ENCODE measurements around the gene RAD51B. TPM values are rescaled to one million over a fixed set of nuclear protein-coding genes. Genes with fewer than 3 reads are reported as not detected.

RAD51B gene
- total and polyA plus RNA-seq, 2 of the 13 experiments (the other 11 are each of a cell fraction or from before 2014, with no cell fraction given): 7.0 to 9.5 TPM

DNA sequence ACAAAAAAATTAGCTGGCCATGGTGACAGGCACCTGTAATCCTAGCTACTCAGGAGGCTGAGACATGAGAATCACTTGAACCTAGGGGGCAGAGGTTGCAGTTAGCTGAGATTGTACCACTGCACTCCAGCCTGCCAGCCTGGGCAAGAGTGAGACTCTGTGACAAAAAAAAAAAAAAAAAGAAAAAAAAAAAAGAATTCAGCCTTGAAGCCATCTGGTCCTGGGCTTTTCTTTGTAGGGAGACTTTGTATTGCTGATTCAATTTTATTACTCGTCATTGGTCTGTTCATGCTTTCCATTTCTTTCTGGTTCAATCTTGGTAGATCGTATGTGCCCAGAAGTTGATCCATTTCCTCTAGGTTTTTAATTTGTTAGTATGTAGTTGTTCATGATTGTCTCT, 243.1 kb downstream of the RAD51B start:
- H3K4me3 ChIP-seq (replicated peaks in 1 of 3; ENCODE audit: insufficient read depth in 1 of 3, low read depth in 2 of 3, low read length in 3 of 3): no peak overlapping the region
- H3K9ac ChIP-seq (ENCODE audit: insufficient read depth, low read depth, low read length): no peak overlapping the region
- H4K20me1 ChIP-seq (ENCODE audit: insufficient read depth, low read length): no peaks in the 10 kb centered on the region
- no TSS peak for BruUV-seq (replicated peaks)
- intact Hi-C loops (cut with micrococcal nuclease; ENCODE audit: unreplicated experiment) (no loop called here), in situ Hi-C loops (cut with HindIII; ENCODE audit: extremely low pct_ligation_motif_present, low pct_unique_long_range_greater_than_20kb) (no loop called here)
- ATAC-seq (no peak), DNase-seq (ENCODE audit: low spot score) (no peak), FAIRE-seq (no peak)
- no peak for TF ChIP-seq HOXA9 (CRISPR knock-in tag; IDR thresholded peaks at IDR 0.05; ENCODE audit: borderline replicate concordance)
- TF ChIP-seq ZKSCAN1 (IDR thresholded peaks at IDR 0.05; ENCODE audit: low read length): no peak
- TF ChIP-seq TCF7 (IDR thresholded peaks at IDR 0.05; ENCODE audit: low read depth): no peak
- TF ChIP-seq ZNF772 (CRISPR knock-in tag; IDR thresholded peaks at IDR 0.05): no peak
- no peak for TF ChIP-seq ZNF510 (CRISPR knock-in tag; IDR thresholded peaks at IDR 0.05; ENCODE audit: low read depth)
- no peak for TF ChIP-seq ZNF672 (CRISPR knock-in tag; IDR thresholded peaks at IDR 0.05)
- no peak for TF ChIP-seq ZFP36L2 (CRISPR knock-in tag; IDR thresholded peaks at IDR 0.05)
- no peak for TF ChIP-seq KDM5B (CRISPR knock-in tag; IDR thresholded peaks at IDR 0.05; ENCODE audit: borderline replicate concordance)
- CTCF ChIA-PET (ENCODE audit: low intra/inter-chr PET ratio, low total read pairs): no interaction called here
- H3K4me1 ChIP-seq (ENCODE audit: insufficient read depth, low read length): no peaks in the 10 kb centered on the region
- H3K79me2 ChIP-seq (ENCODE audit: insufficient read depth, low read length): no peaks in the 10 kb centered on the region
- no peaks in the 10 kb centered on the region for H3K27me3 ChIP-seq (ENCODE audit: control insufficient read depth in 1 of 2, insufficient read depth in 2 of 2, low read length in 2 of 2)
- no peak overlapping the region for H3K4me2 ChIP-seq (ENCODE audit: low read depth, low read length)
- H3K27ac ChIP-seq (ENCODE audit: extremely low read length, insufficient read depth, low read length): no peak overlapping the region
- POLR2A ChIA-PET: no interaction called here
- no peak overlapping the region for H2AFZ ChIP-seq (ENCODE audit: low read length)
- no peaks in the 10 kb centered on the region for H3K9me3 ChIP-seq (ENCODE audit: low read length)
- H3K36me3 ChIP-seq (replicated peaks in 1 of 2; ENCODE audit: control insufficient read depth in 1 of 2, insufficient read depth in 2 of 2, low read length in 2 of 2): no peaks in the 10 kb centered on the region
- 97% methylated on average over 2 of the region's 2 CpGs for WGBS (ENCODE audit: low lambda C conversion rate)

DNA sequence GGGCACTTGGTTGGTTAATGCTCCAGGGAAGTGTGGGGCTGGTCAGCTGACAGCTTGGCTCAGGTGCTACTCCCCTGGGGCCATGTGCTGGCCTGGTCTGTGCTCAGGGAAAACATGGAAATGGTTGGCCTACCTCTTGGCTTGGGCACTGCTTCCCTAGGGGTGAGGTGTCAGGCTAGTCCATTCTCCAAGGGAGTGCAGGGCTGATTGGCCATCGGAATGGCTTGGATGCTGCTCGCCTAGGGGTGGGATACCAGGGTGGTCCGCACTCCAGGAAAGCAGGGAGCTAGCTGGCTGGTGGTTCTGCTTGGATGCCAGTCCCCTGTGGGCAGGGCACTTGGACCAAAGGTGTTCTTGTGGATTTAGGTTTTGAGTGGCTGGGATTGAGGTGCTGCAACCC, 245.7 kb downstream of the RAD51B start:
- Histone ChIP-seq H3K79me2 (ENCODE audit: insufficient read depth, low read length) (no peaks in the 10 kb centered on the region), H3K27ac (ENCODE audit: extremely low read length, insufficient read depth, low read length) (no peak overlapping the region), H3K36me3 (replicated peaks in 1 of 2; ENCODE audit: control insufficient read depth in 1 of 2, insufficient read depth in 2 of 2, low read length in 2 of 2) (no peaks in the 10 kb centered on the region), H2AFZ (ENCODE audit: low read length) (no peak overlapping the region), H3K9ac (ENCODE audit: insufficient read depth, low read depth, low read length) (no peak overlapping the region), H3K9me3 (ENCODE audit: low read length) (no peaks in the 10 kb centered on the region), H3K4me2 (ENCODE audit: low read depth, low read length) (no peak overlapping the region), H3K4me3 (replicated peaks in 1 of 3; ENCODE audit: insufficient read depth in 1 of 3, low read depth in 2 of 3, low read length in 3 of 3) (no peak overlapping the region), H3K27me3 (ENCODE audit: control insufficient read depth in 1 of 2, insufficient read depth in 2 of 2, low read length in 2 of 2) (no peaks in the 10 kb centered on the region), H3K4me1 (ENCODE audit: insufficient read depth, low read length) (no peaks in the 10 kb centered on the region), H4K20me1 (ENCODE audit: insufficient read depth, low read length) (no peaks in the 10 kb centered on the region)
- in situ Hi-C loops (cut with HindIII; ENCODE audit: extremely low pct_ligation_motif_present, low pct_unique_long_range_greater_than_20kb): no loop called here
- CTCF ChIA-PET (ENCODE audit: low intra/inter-chr PET ratio, low total read pairs): no interaction called here
- WGBS (ENCODE audit: low lambda C conversion rate): 100% methylated on average over 3 of the region's 3 CpGs
- intact Hi-C loops (cut with micrococcal nuclease; ENCODE audit: unreplicated experiment): no loop called here
- DNase-seq (ENCODE audit: low spot score) (no peak), FAIRE-seq (no peak), ATAC-seq (no peak)
- no TSS peak for BruUV-seq (replicated peaks)
- POLR2A ChIA-PET: no interaction called here
- TF ChIP-seq, protein P1, sequence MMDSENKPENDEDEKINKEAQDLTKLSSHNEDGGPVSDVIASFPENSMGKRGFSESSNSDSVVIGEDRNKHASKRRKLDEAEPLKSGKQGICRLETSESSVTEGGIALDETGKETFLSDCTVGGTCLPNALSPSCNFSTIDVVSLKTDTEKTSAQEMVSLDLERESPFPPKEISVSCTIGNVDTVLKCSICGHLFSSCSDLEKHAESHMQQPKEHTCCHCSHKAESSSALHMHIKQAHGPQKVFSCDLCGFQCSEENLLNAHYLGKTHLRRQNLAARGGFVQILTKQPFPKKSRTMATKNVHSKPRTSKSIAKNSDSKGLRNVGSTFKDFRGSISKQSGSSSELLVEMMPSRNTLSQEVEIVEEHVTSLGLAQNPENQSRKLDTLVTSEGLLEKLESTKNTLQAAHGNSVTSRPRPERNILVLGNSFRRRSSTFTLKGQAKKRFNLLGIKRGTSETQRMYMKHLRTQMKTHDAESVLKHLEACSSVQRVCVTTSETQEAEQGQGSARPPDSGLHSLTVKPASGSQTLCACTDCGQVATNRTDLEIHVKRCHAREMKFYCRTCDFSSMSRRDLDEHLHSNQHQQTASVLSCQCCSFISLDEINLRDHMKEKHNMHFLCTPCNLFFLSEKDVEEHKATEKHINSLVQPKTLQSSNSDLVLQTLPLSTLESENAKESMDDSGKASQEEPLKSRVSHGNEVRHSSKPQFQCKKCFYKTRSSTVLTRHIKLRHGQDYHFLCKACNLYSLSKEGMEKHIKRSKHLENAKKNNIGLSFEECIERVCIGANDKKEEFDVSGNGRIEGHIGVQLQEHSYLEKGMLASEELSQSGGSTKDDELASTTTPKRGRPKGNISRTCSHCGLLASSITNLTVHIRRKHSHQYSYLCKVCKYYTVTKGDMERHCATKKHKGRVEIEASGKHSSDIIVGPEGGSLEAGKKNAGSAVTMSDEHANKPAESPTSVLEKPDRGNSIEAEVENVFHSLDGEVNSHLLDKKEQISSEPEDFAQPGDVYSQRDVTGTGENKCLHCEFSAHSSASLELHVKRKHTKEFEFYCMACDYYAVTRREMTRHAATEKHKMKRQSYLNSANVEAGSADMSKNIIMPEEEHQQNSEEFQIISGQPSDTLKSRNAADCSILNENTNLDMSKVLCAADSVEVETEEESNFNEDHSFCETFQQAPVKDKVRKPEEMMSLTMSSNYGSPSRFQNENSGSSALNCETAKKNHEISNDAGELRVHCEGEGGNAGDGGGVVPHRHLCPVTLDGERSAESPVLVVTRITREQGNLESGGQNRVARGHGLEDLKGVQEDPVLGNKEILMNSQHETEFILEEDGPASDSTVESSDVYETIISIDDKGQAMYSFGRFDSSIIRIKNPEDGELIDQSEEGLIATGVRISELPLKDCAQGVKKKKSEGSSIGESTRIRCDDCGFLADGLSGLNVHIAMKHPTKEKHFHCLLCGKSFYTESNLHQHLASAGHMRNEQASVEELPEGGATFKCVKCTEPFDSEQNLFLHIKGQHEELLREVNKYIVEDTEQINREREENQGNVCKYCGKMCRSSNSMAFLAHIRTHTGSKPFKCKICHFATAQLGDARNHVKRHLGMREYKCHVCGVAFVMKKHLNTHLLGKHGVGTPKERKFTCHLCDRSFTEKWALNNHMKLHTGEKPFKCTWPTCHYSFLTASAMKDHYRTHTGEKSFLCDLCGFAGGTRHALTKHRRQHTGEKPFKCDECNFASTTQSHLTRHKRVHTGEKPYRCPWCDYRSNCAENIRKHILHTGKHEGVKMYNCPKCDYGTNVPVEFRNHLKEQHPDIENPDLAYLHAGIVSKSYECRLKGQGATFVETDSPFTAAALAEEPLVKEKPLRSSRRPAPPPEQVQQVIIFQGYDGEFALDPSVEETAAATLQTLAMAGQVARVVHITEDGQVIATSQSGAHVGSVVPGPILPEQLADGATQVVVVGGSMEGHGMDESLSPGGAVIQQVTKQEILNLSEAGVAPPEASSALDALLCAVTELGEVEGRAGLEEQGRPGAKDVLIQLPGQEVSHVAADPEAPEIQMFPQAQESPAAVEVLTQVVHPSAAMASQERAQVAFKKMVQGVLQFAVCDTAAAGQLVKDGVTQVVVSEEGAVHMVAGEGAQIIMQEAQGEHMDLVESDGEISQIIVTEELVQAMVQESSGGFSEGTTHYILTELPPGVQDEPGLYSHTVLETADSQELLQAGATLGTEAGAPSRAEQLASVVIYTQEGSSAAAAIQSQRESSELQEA (CRISPR knock-in tag; IDR thresholded peaks at IDR 0.05; ENCODE audit: not compliant biosample characterization): no peak
- TF ChIP-seq KDM6A (CRISPR knock-in tag; IDR thresholded peaks at IDR 0.05; ENCODE audit: low read depth) (no peak), GATAD1 (CRISPR knock-in tag; IDR thresholded peaks at IDR 0.05) (no peak), ZNF775 (CRISPR knock-in tag; IDR thresholded peaks at IDR 0.05; ENCODE audit: borderline replicate concordance) (no peak), TBL1XR1 (IDR thresholded peaks at IDR 0.05; ENCODE audit: borderline replicate concordance, low read length, partially characterized antibody) (no peak), HDAC1 (CRISPR knock-in tag; IDR thresholded peaks at IDR 0.05) (no peak)

All from HepG2 (cell line).